IPS-18c (cell line): Measurements from ENCODE around the gene THBS3.
"Not testable (repeated sequence)": the region's sequence is repeated elsewhere in the genome, so short reads cannot be mapped to it uniquely, and the experiment has no call there.

Experiments used
- H3K4me3 ChIP-seq: 2 replicates; pipeline ENCODE4 v1.7.0; 2013; ENCODE audit warnings: low read depth, mild to moderate bottlenecking, low read length, moderate library complexity; ENCODE audit not compliant: insufficient read depth
- H3K9me3 ChIP-seq: one replicate; pipeline ENCODE4 v1.6.1; 2013; ENCODE audit warnings: mild to moderate bottlenecking, low read length, moderate library complexity; ENCODE audit not compliant: control insufficient read depth, insufficient read depth

The THBS3 gene

GRCh38 chr1:155207806-155208540, at the start of gene THBS3:
TSS of gene THBS3 (minus strand) at chr1:155207897. CDS start at chr1:155207876, 21 bp downstream.
- Histone ChIP-seq H3K9me3 (no peaks in the 10 kb centered on the region), H3K4me3 (peak within 1 kb of the TSS; percentile 87)

- Histone ChIP-seq H3K4me3 (peak overlapping the region; percentile 78; the same call in 1 of the 2 replicates), H3K9me3 (no peaks in the 10 kb centered on the region)
Observed at GRCh38 chr1:155256058-155256852, 48.6 kb upstream of the THBS3 start.

- peak within 1 kb of the TSS; percentile 78 for H3K4me3 ChIP-seq
Observed at GRCh38 chr1:155255243-155256007, 47.7 kb upstream of the THBS3 start, which contains the start of gene ENTREP3. TSS of gene ENTREP3 (minus strand) at chr1:155255483. CDS start at chr1:155254877, 606 bp downstream.

GRCh38 chr1:155254714-155255242, 47.1 kb upstream of the THBS3 start:
- peaks cover 2% of the 10 kb centered on the region for H3K9me3 ChIP-seq
- peak overlapping the region; percentile 78 for H3K4me3 ChIP-seq

More at GRCh38 chr1:155255243-155256007, 47.7 kb upstream of the THBS3 start, which contains the start of gene ENTREP3:
- H3K9me3 ChIP-seq, result peaks cover 2% of the 10 kb centered on the region

GRCh38 chr1:155254228-155254713, 46.6 kb upstream of the THBS3 start:
- Histone ChIP-seq H3K4me3 (peak overlapping the region; percentile 78), H3K9me3 (peaks cover 2% of the 10 kb centered on the region)

GRCh38 chr1:155253797-155254196, 46.1 kb upstream of the THBS3 start:
- Histone ChIP-seq H3K9me3 (peaks cover 2% of the 10 kb centered on the region), H3K4me3 (peak overlapping the region; percentile 31)

- peak overlapping the region; percentile 31; the same call in 1 of the 2 replicates for H3K4me3 ChIP-seq
- peaks cover 2% of the 10 kb centered on the region for H3K9me3 ChIP-seq
Observed at GRCh38 chr1:155253208-155253607, 45.5 kb upstream of the THBS3 start.

- Histone ChIP-seq H3K4me3 (no peak overlapping the region), H3K9me3 (peaks cover 2% of the 10 kb centered on the region)
Observed at GRCh38 chr1:155251566-155251965, 43.9 kb upstream of the THBS3 start.

GRCh38 chr1:155250633-155251449, 43.1 kb upstream of the THBS3 start:
- peak overlapping the region; percentile 74 for H3K4me3 ChIP-seq

GRCh38 chr1:155250246-155250632, 42.5 kb upstream of the THBS3 start:
- Histone ChIP-seq H3K9me3 (peaks cover 2% of the 10 kb centered on the region), H3K4me3 (peak overlapping the region; percentile 74)

More at GRCh38 chr1:155250633-155251449, 43.1 kb upstream of the THBS3 start:
- peaks cover 2% of the 10 kb centered on the region for H3K9me3 ChIP-seq

GRCh38 chr1:155247667-155248553, 40.2 kb upstream of the THBS3 start:
- peaks cover 2% of the 10 kb centered on the region for H3K9me3 ChIP-seq
- no peak overlapping the region for H3K4me3 ChIP-seq

GRCh38 chr1:155246796-155247195, 39.1 kb upstream of the THBS3 start:
- not testable (repeated sequence) for H3K4me3 ChIP-seq, H3K9me3 ChIP-seq

GRCh38 chr1:155245163-155245524, 37.4 kb upstream of the THBS3 start:
- H3K9me3 ChIP-seq, result no peaks in the 10 kb centered on the region

GRCh38 chr1:155244368-155245162, 36.9 kb upstream of the THBS3 start:
- H3K9me3 ChIP-seq, result no peaks in the 10 kb centered on the region

More at GRCh38 chr1:155245163-155245524, 37.4 kb upstream of the THBS3 start:
- H3K4me3 ChIP-seq, result peak overlapping the region; percentile 56

More at GRCh38 chr1:155244368-155245162, 36.9 kb upstream of the THBS3 start:
- peak overlapping the region; percentile 73 for H3K4me3 ChIP-seq
